Tibial nerve (tissue), 4 donors: Measurements from ENCODE around the gene PHACTR1. TPM values are rescaled to one million over a fixed set of nuclear protein-coding genes. Genes with fewer than 3 reads are reported as not detected.

Experiments used
- DNase-seq, 2 donors: peaks; one replicate each; pipeline ENCODE4 v3.0.0-alpha.2; 2019; ENCODE audit warnings: low spot score in 2 of 2
- H3K27ac ChIP-seq, 4 donors: fragments of 200-600 bp; sonication (generic) in 3 of 4; one replicate each; pipeline ENCODE4 v1.5.1; 2017 to 2019; ENCODE audit warnings: mild to moderate bottlenecking in 1 of 4
- H3K27me3 ChIP-seq, 2 donors: fragments of 200-600 bp; sonication (generic) in 1 of 2; one replicate each; pipeline versions ENCODE4 v1.5.1 to v1.6.0; 2017 to 2019
- H3K36me3 ChIP-seq, 3 donors: fragments of 200-600 bp; sonication (generic); one replicate each; pipeline ENCODE4 v1.5.1; 2018 to 2019
- H3K4me1 ChIP-seq, 4 donors: fragments of 200-600 bp; sonication (generic) in 3 of 4; one replicate each; pipeline ENCODE4 v1.5.1; 2017 to 2019
- H3K4me3 ChIP-seq, 4 donors: fragments of 200-600 bp; sonication (generic) in 3 of 4; one replicate each; pipeline ENCODE4 v1.5.1; 2017 to 2019; ENCODE audit warnings: mild to moderate bottlenecking in 1 of 4, moderate library complexity in 1 of 4
- H3K9me3 ChIP-seq, 4 donors: fragments of 200-600 bp; sonication (generic) in 3 of 4; one replicate each; pipeline ENCODE4 v1.5.1; 2017 to 2019
- CTCF ChIP-seq, 5 experiments: fragments of 200-600 bp in 3 of 5; fragments of 450-650 bp in 2 of 5; sonication (generic) in 3 of 5; IDR thresholded peaks; one replicate each; pipeline ENCODE4 v1.5.1; 2016 to 2019; ENCODE audit warnings: antibody characterized with exemption in 5 of 5, mild to moderate bottlenecking in 3 of 5, moderate library complexity in 2 of 5
- EP300 ChIP-seq, 2 donors: sonication (generic); formaldehyde crosslinking; IDR thresholded peaks; one replicate each; pipeline ENCODE4 v1.6.1; 2017; ENCODE audit warnings: antibody characterized with exemption in 2 of 2, mild to moderate bottlenecking in 1 of 2
- POLR2A ChIP-seq, 2 donors: fragments of 450-650 bp; IDR thresholded peaks; one replicate each; pipeline ENCODE4 v1.6.1; 2017; ENCODE audit warnings: antibody characterized with exemption in 2 of 2, mild to moderate bottlenecking in 2 of 2, moderate library complexity in 2 of 2
- WGBS, 2 donors: methylation state at CpG; one replicate each; pipeline ENCODE4 v1.1.5; 2018; 5-methylcytosine and 5-hydroxymethylcytosine counted together
- total RNA-seq, 4 donors: library from RNA; depleted of rRNA; stranded (reverse); fragments of >200 nt; gene quantifications; one replicate each; pipeline ENCODE4 v1.1.0, GENCODE V29; 2016

The PHACTR1 gene
- total RNA-seq, 4 donors from 2014 or later, result 1.5 to 2.7 (median 1.6) TPM

DNA sequence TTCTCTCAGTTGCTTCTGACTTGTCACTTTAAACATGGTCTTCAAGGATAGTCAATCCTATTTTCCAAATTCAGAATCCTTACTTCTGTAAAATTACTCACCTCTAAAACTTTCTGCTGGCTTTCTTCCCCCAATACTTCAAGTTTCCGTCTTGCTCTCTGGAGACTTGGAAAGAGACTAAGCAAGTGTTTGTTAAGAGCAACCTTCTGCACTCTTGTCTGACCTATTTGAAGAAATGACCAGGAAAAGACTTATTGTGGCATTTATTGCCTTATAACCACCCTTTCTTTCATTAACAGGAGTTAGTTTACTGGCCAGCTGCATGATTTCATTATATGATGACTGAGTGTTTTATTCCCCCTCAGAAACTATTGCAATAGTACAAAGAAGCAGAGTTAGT, 430.8 kb downstream of the PHACTR1 start:
- no peak for TF ChIP-seq POLR2A (IDR thresholded peaks at IDR 0.05)
- TF ChIP-seq CTCF (IDR thresholded peaks at IDR 0.05), result no peak
- no peak for TF ChIP-seq EP300 (IDR thresholded peaks at IDR 0.05)
- no peaks in the 10 kb centered on the region for H3K27me3 ChIP-seq
- no peak overlapping the region for H3K27ac ChIP-seq
- H3K4me1 ChIP-seq, result peaks cover 0 to 7% (median 0%) of the 10 kb centered on the region in 4 donors
- WGBS, 2 donors, result 23 to 25% methylated on average over 1 of the region's 1 CpG
- no peak for DNase-seq
- H3K9me3 ChIP-seq, result no peaks in the 10 kb centered on the region
- no peak overlapping the region for H3K4me3 ChIP-seq
- H3K36me3 ChIP-seq, result no peaks in the 10 kb centered on the region

DNA sequence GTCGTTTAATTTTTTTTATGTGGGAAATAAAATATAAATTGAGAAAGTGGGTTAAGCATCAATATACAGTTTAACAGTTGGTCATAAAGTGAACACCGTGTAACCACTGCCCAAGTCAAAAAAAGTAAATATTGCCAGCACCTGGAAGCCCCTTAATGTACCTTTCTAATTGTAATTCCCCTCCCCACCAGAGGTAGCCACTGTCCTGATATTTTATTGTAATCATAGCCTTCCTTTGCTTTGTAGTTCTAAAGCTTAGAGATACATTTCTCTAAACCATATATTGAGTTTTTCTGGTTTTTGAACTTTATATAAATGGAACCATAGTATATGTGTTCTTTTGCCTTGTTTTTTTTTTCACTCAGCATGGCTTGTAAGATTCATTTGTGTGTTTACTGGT, 431.2 kb downstream of the PHACTR1 start:
- H3K4me1 ChIP-seq, result peaks cover 0 to 7% (median 0%) of the 10 kb centered on the region in 4 donors
- no peak overlapping the region for H3K27ac ChIP-seq
- TF ChIP-seq CTCF (IDR thresholded peaks at IDR 0.05), result no peak
- no peak for TF ChIP-seq POLR2A (IDR thresholded peaks at IDR 0.05)
- TF ChIP-seq EP300 (IDR thresholded peaks at IDR 0.05), result no peak
- H3K27me3 ChIP-seq, result no peaks in the 10 kb centered on the region
- H3K4me3 ChIP-seq, result no peak overlapping the region
- no peaks in the 10 kb centered on the region for H3K9me3 ChIP-seq
- no peaks in the 10 kb centered on the region for H3K36me3 ChIP-seq
- WGBS, 2 donors, result 23 to 25% methylated on average over 2 of the region's 2 CpGs
- no peak for DNase-seq

GRCh38 chr6:13152764-13153163, 436.2 kb downstream of the PHACTR1 start:
- no peak for DNase-seq
- H3K9me3 ChIP-seq, result no peaks in the 10 kb centered on the region
- no peak overlapping the region for H3K4me3 ChIP-seq
- no peaks in the 10 kb centered on the region for H3K27me3 ChIP-seq
- H3K4me1 ChIP-seq, result no peaks in the 10 kb centered on the region
- TF ChIP-seq POLR2A (IDR thresholded peaks at IDR 0.05) (no peak), CTCF (IDR thresholded peaks at IDR 0.05) (no peak), EP300 (IDR thresholded peaks at IDR 0.05) (no peak)
- no peaks in the 10 kb centered on the region for H3K36me3 ChIP-seq
- no peak overlapping the region for H3K27ac ChIP-seq
- WGBS, 2 donors, result 56 to 69% methylated on average over 4 of the region's 4 CpGs

- no peak overlapping the region for H3K27ac ChIP-seq
- no peaks in the 10 kb centered on the region for H3K4me1 ChIP-seq
- TF ChIP-seq EP300 (IDR thresholded peaks at IDR 0.05) (no peak), POLR2A (IDR thresholded peaks at IDR 0.05) (no peak), CTCF (IDR thresholded peaks at IDR 0.05) (no peak)
- WGBS, 2 donors, result 93 to 94% methylated on average over 8 of the region's 8 CpGs
- no peak for DNase-seq
- no peaks in the 10 kb centered on the region for H3K9me3 ChIP-seq
- H3K4me3 ChIP-seq, result no peak overlapping the region
- no peaks in the 10 kb centered on the region for H3K36me3 ChIP-seq
- no peaks in the 10 kb centered on the region for H3K27me3 ChIP-seq
These were observed 439.8 kb downstream of the PHACTR1 start for GRCh38 chr6:13156381-13156780.

DNA sequence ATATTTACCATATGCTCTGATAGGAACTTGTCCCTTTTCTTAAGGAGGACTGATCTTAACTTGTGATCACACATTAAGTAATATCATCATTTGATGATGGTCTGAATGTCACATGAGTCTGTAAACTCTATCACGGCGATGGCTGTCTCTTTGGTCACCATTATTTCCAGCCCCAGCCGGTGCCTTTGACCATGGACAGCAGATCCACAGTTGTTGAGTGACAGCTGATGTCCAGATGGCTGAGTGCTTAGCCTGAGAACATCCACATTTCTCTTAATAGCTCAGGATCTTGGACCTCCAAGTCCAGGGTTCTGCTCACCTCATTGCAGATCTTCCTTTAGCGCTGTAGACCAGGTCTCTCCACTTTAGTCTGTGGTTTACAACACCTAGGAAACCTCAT, 440.7 kb downstream of the PHACTR1 start:
- H3K27ac ChIP-seq, result no peak overlapping the region
- no peaks in the 10 kb centered on the region for H3K9me3 ChIP-seq
- H3K27me3 ChIP-seq, result no peaks in the 10 kb centered on the region
- no peak overlapping the region for H3K4me3 ChIP-seq
- DNase-seq, result no peak
- no peak for TF ChIP-seq EP300 (IDR thresholded peaks at IDR 0.05)
- no peak for TF ChIP-seq POLR2A (IDR thresholded peaks at IDR 0.05)
- TF ChIP-seq CTCF (IDR thresholded peaks at IDR 0.05), result no peak
- 89 to 91% methylated on average over 4 of the region's 4 CpGs for WGBS, 2 donors
- H3K36me3 ChIP-seq, result no peaks in the 10 kb centered on the region
- H3K4me1 ChIP-seq, result no peaks in the 10 kb centered on the region
